Hepatocyte (in vitro differentiated cells): ENCODE data around the gene REV3L. TPM values are rescaled to one million over a fixed set of nuclear protein-coding genes. Genes with fewer than 3 reads are reported as not detected.

Experiments used
- DNase-seq: peaks from one replicate; pipeline ENCODE4 v3.0.0-alpha.2; 2016; ENCODE audit warnings: low spot score
- H2AFZ ChIP-seq: fragments of 200-600 bp; sonication (generic); 2 replicates; pipeline ENCODE4 v1.6.0; 2016; ENCODE audit warnings: antibody characterized with exemption, mild to moderate bottlenecking
- H3K27ac ChIP-seq: fragments of 200-600 bp; sonication (generic); 2 replicates; pipeline ENCODE4 v1.5.1; 2016; ENCODE audit warnings: mild to moderate bottlenecking
- H3K27me3 ChIP-seq: fragments of 200-600 bp; sonication (generic); 2 replicates; pipeline ENCODE4 v1.6.1; 2016
- H3K36me3 ChIP-seq: fragments of 200-600 bp; sonication (generic); replicated peaks from 2 replicates; pipeline ENCODE4 v1.5.1; 2016; ENCODE audit warnings: low read depth; ENCODE audit not compliant: insufficient read depth
- H3K4me1 ChIP-seq: fragments of 200-600 bp; sonication (generic); 2 replicates; pipeline ENCODE4 v1.5.1; 2016; ENCODE audit warnings: mild to moderate bottlenecking, moderate library complexity; ENCODE audit not compliant: insufficient read depth
- H3K4me2 ChIP-seq: fragments of 200-600 bp; sonication (generic); 2 replicates; pipeline ENCODE4 v1.6.0; 2016
- H3K4me3 ChIP-seq: fragments of 200-600 bp; sonication (generic); 2 replicates; pipeline ENCODE4 v1.5.1; 2016; ENCODE audit warnings: mild to moderate bottlenecking
- H3K79me2 ChIP-seq: fragments of 200-600 bp; sonication (generic); 2 replicates; pipeline ENCODE4 v1.6.0; 2017; ENCODE audit warnings: mild to moderate bottlenecking
- H3K9me2 ChIP-seq: fragments of 200-600 bp; sonication (generic); replicated peaks from 2 replicates; pipeline ENCODE4 v1.6.0; 2017; ENCODE audit warnings: mild to moderate bottlenecking; ENCODE audit not compliant: insufficient read depth
- H3K9me3 ChIP-seq: fragments of 200-600 bp; sonication (generic); 2 replicates; pipeline ENCODE4 v1.5.1; 2016; ENCODE audit warnings: low read depth, mild to moderate bottlenecking
- H4K20me1 ChIP-seq: fragments of 200-600 bp; sonication (generic); 2 replicates; pipeline ENCODE4 v1.6.0; 2016; ENCODE audit warnings: mild to moderate bottlenecking; ENCODE audit not compliant: insufficient read depth, poor library complexity, severe bottlenecking
- CTCF ChIP-seq: fragments of 200-600 bp; sonication (generic); IDR thresholded peaks from 2 replicates; pipeline ENCODE4 v1.5.1; 2016; ENCODE audit warnings: antibody characterized with exemption, mild to moderate bottlenecking; ENCODE audit not compliant: poor library complexity
- EZH2 ChIP-seq: fragments of 200-600 bp; sonication (generic); IDR thresholded peaks from 2 replicates; pipeline ENCODE4 v1.6.1; 2016; ENCODE audit warnings: antibody characterized with exemption, mild to moderate bottlenecking, borderline replicate concordance
- EZH2phosphoT487 ChIP-seq: fragments of 200-600 bp; sonication (generic); IDR thresholded peaks from one replicate; pipeline ENCODE4 v1.6.1; 2018; ENCODE audit warnings: antibody characterized with exemption, mild to moderate bottlenecking, low read depth, moderate library complexity; ENCODE audit not compliant: unreplicated experiment, severe bottlenecking
- WGBS: methylation state at CpG from one replicate; pipeline ENCODE4 v1.1.6; 2016; ENCODE audit warnings: low lambda C conversion rate; ENCODE audit errors: missing lambda C conversion rate; 5-methylcytosine and 5-hydroxymethylcytosine counted together
- polyA plus RNA-seq: library from polyadenylated mRNA; unstranded; fragments of >200 nt; fragmentation: Nextera tagmentation; extraction: Ambion mirVana; gene quantifications from 2 replicates; pipeline ENCODE4 v1.2.1, GENCODE V29; 2016
- total RNA-seq: library from RNA; depleted of rRNA; stranded (reverse); fragments of >200 nt; gene quantifications from 2 replicates; pipeline ENCODE4 v1.2.3, GENCODE V29; 2014

Gene REV3L
- total and polyA plus RNA-seq, 2 experiments from 2014 or later, result 17.6 to 29.4 TPM

GRCh38 chr6:111274593-111275217, 208.3 kb downstream of the REV3L start:
- Histone ChIP-seq H3K4me1 (peaks cover 15% of the 10 kb centered on the region), H3K9me3 (peaks cover 8% of the 10 kb centered on the region), H3K36me3 (no peaks in the 10 kb centered on the region), H3K27ac (no peak overlapping the region), H3K79me2 (peaks cover 52% of the 10 kb centered on the region), H3K27me3 (no peaks in the 10 kb centered on the region), H3K9me2 (no peaks in the 10 kb centered on the region), H4K20me1 (no peaks in the 10 kb centered on the region), H2AFZ (no peak overlapping the region), H3K4me2 (no peak overlapping the region), H3K4me3 (no peak overlapping the region)
- TF ChIP-seq EZH2phosphoT487 (no peak), CTCF (no peak), EZH2 (no peak)
- DNase-seq, result no peak
- 99% methylated on average over 3 of the region's 3 CpGs for WGBS

GRCh38 chr6:111270121-111270520, 212.9 kb downstream of the REV3L start:
- H3K27me3 ChIP-seq, result no peaks in the 10 kb centered on the region
- TF ChIP-seq EZH2phosphoT487 (no peak), EZH2 (no peak), CTCF (no peak)

GRCh38 chr6:111269401-111269970, 213.5 kb downstream of the REV3L start:
- H3K4me2 ChIP-seq, result no peak overlapping the region
- TF ChIP-seq EZH2phosphoT487 (no peak), EZH2 (no peak), CTCF (no peak)
- H3K4me3 ChIP-seq, result no peak overlapping the region
- DNase-seq, result no peak
- WGBS, result 100% methylated on average over 1 of the region's 1 CpG
- H3K36me3 ChIP-seq, result no peaks in the 10 kb centered on the region
- H4K20me1 ChIP-seq, result no peaks in the 10 kb centered on the region
- peaks cover under 1% of the 10 kb centered on the region for H3K9me3 ChIP-seq
- H3K9me2 ChIP-seq, result no peaks in the 10 kb centered on the region
- H3K4me1 ChIP-seq, result no peaks in the 10 kb centered on the region
- no peaks in the 10 kb centered on the region for H3K27me3 ChIP-seq
- H3K27ac ChIP-seq, result no peak overlapping the region
- peaks cover 67% of the 10 kb centered on the region for H3K79me2 ChIP-seq
- H2AFZ ChIP-seq, result no peak overlapping the region

More at GRCh38 chr6:111270121-111270520, 212.9 kb downstream of the REV3L start:
- 100% methylated on average over 4 of the region's 4 CpGs for WGBS
- Histone ChIP-seq H3K4me1 (no peaks in the 10 kb centered on the region), H3K79me2 (peaks cover 73% of the 10 kb centered on the region), H3K4me2 (no peak overlapping the region), H2AFZ (no peak overlapping the region), H3K36me3 (no peaks in the 10 kb centered on the region), H3K27ac (no peak overlapping the region), H3K9me2 (no peaks in the 10 kb centered on the region), H3K4me3 (no peak overlapping the region), H3K9me3 (peaks cover 7% of the 10 kb centered on the region), H4K20me1 (no peaks in the 10 kb centered on the region)
- no peak for DNase-seq
